ENCODE data around the gene INS.
A peak's percentile ranks its signal among the peaks of the same experiment; 100 is the strongest.
"Not testable (repeated sequence)": the region's sequence is repeated elsewhere in the genome, so short reads cannot be mapped to it uniquely, and the experiment has no call there.

The INS gene

DNA sequence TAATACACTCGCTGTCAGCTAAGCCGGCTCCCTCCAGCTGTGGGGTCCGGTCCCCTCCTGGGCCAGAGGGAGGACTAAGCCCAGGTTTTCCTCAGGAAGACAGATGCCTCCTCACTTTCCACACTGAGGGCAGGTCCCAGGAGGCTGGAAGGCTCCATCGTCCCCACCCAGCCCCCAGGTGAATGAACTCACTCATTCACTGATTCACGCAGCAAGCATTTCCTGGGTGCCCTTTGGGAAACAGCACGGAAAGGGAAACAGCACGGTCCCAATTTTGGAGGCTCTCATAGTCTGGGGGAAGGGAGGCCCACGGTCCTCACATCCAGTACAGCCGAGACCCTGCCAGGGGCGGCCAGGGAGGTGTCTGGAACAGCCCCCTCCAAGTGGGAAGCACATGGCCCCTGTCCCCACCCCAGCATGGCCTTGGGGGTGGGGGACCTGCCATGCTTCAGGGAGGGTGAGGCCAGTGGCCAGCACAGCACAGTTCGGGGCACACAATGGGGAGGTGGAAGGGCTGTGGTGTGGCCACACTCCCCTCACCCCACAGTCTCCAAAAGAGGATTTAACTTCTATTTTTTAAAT lies 19.9 kb upstream of the INS start:
- no peak for DNase-seq (ENCODE audit: low read depth in 3 of 3)

DNA sequence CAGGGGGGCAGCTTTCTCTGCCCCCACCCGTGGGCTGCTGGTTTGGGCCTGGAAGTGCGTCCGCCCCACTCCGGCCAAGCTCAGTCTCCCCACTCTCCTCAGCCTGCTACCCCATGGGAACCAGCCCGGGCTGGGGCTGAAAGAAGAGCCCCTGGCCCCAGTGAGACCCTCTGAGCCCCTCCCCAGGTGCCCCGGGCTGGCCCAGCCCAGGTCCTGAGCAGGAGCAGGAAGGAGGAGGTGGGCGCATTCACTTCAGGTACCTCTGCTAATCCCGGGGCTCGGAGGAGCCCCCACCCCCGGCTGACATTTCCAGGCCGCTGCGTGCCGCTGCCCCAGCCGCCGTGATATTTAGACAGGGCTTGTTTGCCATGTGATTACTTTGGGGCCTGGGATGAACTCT lies 19.3 kb upstream of the INS start:
- DNase-seq (ENCODE audit: low read depth in 3 of 3) = no peak

DNA sequence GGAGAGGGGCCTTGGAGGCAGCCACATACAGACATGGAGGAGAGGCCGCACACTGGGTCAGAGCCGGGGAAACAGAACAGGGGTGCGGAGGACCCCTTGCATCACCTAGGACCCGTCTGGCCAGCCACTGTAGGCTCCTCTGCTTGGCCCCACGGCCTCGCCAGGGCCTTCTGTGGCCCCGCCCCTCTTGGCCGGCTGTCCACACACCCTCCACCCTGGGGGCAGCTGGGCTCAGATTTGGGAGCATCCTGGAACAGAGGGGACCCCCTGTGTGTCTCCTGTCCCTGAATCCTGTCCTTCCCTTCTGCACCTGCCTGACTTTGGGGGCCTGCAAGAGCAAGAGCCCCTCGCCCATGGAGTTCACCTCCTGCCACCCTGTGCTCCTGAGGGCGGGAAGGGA lies 18.5 kb upstream of the INS start:
- no peak for DNase-seq (ENCODE audit: low read depth in 3 of 3)

- no peak for DNase-seq (ENCODE audit: low read depth in 3 of 3)
Measured at GRCh38 chr11:2178906-2179494, 18.0 kb upstream of the INS start.

DNA sequence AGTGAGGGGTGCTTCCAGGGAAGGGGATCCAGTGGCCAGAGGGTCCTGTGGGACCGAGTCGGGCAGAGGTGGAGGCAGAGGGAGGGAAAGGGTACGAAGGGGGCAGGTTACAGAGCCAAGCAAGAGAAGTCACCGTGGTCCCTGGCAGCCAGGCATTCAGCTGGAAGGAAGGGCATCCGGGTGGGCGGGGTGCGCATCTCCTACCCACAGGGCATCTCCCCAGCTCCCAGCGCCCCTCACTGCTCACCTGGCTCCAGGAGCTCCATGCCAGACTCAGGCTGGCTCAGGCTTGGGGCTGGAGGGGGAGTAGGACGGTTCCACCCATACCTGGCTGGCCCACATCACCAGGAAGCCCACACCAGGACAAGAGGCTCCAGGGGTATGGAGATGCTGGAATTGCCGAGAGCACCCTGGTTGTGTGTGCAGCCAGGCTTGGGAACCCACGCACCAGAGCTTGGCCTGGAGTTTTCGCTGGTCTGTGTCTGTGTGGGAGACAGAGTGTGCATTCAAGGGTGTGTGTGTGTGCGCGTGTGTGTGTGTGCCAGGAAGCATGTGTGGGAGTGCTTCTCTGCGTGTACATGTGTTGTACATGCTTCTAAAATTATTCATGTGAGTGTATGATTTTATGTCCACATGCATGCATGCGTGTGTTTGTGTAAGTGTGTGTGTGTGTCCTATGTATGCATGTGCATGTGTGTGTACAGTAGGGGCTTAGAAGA lies 17.2 kb upstream of the INS start:
- DNase-seq (ENCODE audit: low read depth in 3 of 3) = not testable (repeated sequence)

DNA sequence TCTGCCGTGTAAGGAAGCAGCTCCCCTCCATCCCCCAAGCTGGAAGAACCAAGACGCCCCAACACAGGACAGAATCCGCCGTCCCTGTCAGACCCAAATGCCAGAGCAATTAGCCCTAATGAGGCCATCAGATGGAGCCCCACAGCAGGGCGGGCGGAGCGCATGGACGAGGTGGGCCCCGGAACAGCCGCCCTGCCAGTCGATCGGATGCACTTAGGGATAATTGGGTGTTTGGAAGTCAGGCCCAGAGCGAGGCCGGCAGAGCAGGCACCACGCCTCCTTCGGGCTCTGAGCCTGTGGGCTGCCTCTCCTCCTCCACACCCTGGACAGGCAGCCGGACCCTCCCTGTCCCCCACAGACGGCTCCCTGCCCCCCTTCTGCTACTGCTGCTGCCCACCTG lies 16.1 kb upstream of the INS start:
- no peak for DNase-seq (ENCODE audit: low read depth in 3 of 3)

GRCh38 chr11:2176389-2176900 lies 15.4 kb upstream of the INS start:
- no peak for DNase-seq (ENCODE audit: low read depth in 3 of 3)

- no peak for DNase-seq (ENCODE audit: low read depth in 3 of 3)
Measured at GRCh38 chr11:2175659-2176058, 14.7 kb upstream of the INS start.

DNA sequence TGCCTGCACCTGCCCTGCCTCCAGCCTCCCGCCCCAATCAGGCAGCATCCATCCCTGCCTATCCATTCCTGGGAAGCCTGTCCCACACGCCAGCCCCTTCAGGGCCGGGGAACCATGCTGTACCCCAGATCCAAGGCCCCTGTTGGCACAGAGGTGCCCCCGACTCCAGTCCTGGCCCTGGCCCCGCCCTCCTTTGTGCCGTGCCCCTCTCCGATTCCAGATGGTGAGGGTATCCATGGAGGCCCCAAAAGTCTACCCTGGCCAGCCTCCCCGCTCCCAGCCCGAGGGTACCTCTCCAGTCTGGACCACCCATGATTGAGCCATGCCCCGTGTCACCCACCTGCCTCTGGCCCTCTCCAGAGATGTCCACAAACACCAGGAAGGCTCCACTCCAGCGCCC lies 13.4 kb upstream of the INS start:
- no peak for DNase-seq (ENCODE audit: low read depth in 3 of 3)

DNA sequence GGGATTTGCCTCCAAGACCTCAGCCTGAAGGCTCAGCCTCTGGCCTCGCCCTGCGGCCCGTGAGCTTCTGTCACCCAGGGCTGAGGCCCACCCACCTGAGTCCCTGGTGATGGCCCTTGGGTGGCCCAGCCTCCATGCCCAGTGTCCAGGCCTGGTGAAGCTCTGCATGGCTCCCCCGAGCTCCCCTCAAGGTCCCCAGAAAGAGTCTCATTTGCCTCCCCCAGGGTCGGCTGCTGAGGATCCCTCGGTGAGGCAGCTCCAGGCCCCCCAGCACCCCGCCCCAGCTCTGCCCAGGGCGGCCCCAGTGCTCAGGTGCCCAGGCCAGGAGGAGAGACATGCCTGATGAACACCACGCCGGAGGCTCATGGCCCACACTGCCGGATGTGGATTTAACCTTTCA lies 12.8 kb upstream of the INS start:
- no peak for DNase-seq (ENCODE audit: low read depth in 3 of 3)

DNA sequence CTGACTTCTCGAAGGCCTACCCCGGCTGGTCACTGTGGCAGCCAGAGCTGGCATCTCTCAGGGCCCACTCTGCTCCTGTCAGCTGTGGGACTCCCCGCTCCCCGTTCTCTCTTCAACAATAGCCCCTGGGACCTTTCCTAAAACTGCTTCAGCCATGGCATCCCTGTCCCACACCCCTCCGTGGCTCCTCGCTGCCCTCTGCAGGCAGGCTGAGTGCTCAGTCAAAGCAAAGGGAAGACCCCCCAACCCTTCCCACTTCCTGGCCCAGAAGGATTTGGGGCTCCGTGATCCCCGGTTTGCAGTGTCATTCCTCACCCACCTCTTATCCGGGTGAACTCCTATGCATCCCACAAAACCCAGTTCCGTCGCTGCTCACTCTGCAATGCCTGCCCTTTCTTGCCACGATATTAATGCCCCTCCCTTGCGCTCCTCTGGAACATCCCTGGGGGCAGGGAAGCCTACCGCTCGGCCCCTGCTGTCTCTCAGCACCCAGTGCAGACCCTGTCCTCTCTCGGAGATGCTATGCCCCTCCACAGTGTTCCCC lies 12.2 kb upstream of the INS start:
- DNase-seq (ENCODE audit: low read depth in 3 of 3) = no peak

- no peak for DNase-seq (ENCODE audit: low read depth in 3 of 3)
Measured at GRCh38 chr11:2172676-2173075, 11.7 kb upstream of the INS start.

GRCh38 chr11:2171591-2172003 lies 10.6 kb upstream of the INS start, which contains the start of gene TH:
TSS of gene TH (minus strand) at chr11:2171815. CDS start at chr11:2171786, 29 bp downstream.
- no peak for DNase-seq (ENCODE audit: low read depth in 3 of 3)

- DNase-seq (ENCODE audit: low read depth in 3 of 3) = no peak
Measured at GRCh38 chr11:2169626-2170570, 8.9 kb upstream of the INS start.

- DNase-seq (ENCODE audit: low read depth in 3 of 3) = no peak
Measured at GRCh38 chr11:2169005-2169378, 8.0 kb upstream of the INS start.

DNA sequence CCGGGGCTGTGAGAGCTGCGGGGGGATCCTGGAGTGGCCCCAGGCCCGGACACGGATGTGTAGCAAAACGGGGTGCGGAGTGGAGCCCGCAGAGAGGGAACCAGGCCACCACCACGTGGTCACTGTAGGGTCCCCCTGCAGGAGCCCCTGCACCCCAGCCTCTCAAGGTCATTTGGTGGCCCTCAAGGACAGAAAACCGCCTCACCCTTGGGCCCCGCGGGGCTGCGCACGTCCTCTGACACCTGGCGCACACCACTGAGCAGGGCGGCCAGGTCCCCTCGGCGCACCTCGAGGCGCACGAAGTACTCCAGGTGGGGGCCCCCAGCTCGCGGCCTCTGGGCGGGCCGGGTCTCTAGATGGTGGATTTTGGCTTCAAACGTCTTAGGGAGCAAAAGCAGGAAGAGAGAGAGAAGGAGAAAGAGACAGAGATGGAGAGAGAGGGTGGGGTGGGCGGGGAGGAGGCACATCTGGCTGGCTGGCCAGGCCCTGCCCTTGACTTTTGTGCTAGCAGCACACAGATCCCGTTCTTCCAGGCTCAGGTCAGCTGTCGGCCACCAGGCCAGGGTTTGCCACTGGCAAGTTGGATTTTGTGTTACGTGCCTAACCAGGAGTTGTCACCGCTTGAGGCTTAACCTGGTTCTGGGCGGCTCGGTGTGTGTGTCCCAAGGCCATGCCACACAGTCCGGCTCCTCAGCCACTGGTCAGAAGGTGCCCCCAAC lies 7.4 kb upstream of the INS start:
- DNase-seq (ENCODE audit: low read depth in 3 of 3) = no peak

DNA sequence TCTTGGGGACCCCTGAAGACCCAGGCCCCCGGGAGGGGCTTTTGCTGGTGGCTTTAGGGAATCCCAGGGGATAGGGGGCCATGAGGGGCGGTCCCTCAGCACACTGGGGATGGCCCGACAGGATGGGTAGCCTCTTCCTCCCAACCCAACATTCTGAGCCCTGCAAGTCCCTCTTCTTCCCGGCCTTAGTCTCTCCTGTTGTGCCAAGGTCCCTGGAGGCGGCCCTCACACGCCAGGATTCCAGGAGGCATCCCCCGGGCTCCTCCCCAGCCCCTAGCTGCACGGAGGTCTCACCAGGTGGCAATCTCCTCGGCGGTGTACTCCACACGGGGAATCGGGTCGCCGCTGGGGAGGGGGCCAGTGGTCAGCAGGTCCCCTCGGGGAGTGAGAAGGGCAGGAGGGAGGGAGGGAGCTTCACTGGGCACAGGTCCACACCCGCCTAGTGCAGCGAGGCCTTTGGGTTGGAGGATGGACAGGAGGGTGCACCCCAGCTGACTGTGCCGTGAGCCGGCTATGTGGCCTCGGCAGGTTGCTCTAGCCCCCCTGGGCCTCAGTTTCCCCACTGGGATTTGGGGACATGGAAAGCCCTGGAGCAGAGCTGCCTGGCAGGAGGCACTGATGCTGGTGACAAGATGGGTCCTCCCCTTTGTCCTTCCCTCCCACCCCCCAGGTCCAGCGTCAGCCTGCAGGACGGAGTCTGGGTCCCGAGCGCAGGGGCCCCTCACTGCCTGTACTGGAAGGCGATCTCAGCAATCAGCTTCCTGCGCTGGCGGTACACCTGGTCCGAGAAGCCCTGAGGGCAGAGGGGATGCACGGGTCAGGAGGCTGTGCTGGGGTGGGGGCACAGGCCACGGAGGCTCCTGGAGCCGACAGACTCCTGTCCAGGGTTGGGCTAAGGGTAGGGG lies 6.4 kb upstream of the INS start:
- DNase-seq (ENCODE audit: low read depth in 3 of 3) = no peak

- DNase-seq (ENCODE audit: low read depth in 3 of 3) = peak in 1 of 3 donors; percentile 46
Measured at GRCh38 chr11:2166091-2166851, 5.3 kb upstream of the INS start.

DNA sequence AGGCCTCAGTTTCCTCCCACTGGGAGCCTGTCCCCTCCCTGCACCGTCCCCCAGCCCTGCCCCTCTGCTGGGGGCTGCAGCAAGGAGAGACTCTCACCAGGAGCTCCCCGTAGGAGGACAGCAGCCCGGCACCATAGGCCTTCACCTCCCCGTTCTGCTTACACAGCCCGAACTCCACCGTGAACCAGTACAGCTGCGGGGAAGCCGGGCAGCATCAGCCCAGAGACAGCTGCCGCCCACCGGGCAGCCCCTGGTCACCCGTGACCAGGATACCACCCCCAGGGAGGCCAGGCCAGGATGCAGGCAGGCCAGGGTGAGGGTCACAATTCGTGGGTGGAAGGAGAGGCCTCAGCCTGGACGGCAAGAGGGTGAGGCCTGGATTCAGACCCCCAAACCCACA lies 4.6 kb upstream of the INS start:
- DNase-seq (ENCODE audit: low read depth in 3 of 3) = no peak
